MM.1S (cell line): ENCODE measurements around the gene LINC01488.

ENCODE experiments used
- DNase-seq: peaks from one replicate; pipeline ENCODE4 v3.0.0-alpha.2; 2015
- H2AFZ ChIP-seq: fragments of 300-600 bp; sonication (generic); 2 replicates; pipeline ENCODE4 v1.6.0; 2016; ENCODE audit warnings: antibody characterized with exemption, low read length
- H3F3A ChIP-seq: fragments of 300-600 bp; sonication (generic); 2 replicates; pipeline ENCODE4 v1.6.1; 2016; ENCODE audit warnings: mild to moderate bottlenecking, antibody characterized with exemption, low read length, moderate library complexity, mixed read lengths; ENCODE audit not compliant: insufficient read depth
- H3K27ac ChIP-seq: fragments of 300-600 bp; sonication (generic); 2 replicates; pipeline ENCODE4 v1.5.1; 2016; ENCODE audit warnings: mild to moderate bottlenecking, low read length
- H3K27me3 ChIP-seq: fragments of 300-600 bp; sonication (generic); replicated peaks from 2 replicates; pipeline ENCODE4 v1.6.0; 2016; ENCODE audit warnings: low read length; ENCODE audit not compliant: insufficient read depth
- H3K36me3 ChIP-seq: fragments of 300-600 bp; sonication (generic); replicated peaks from 2 replicates; pipeline ENCODE4 v1.6.1; 2016; ENCODE audit warnings: mild to moderate bottlenecking, low read length, mixed read lengths; ENCODE audit not compliant: insufficient read depth
- H3K4me1 ChIP-seq: fragments of 300-600 bp; sonication (generic); 2 replicates; pipeline ENCODE4 v1.6.1; 2016; ENCODE audit warnings: low read length, mixed read lengths
- H3K4me2 ChIP-seq: fragments of 300-600 bp; sonication (generic); 2 replicates; pipeline ENCODE4 v1.6.0; 2016; ENCODE audit warnings: low read depth, low read length
- H3K4me3 ChIP-seq: fragments of 300-600 bp; sonication (generic); 2 replicates; pipeline ENCODE4 v1.5.1; 2016; ENCODE audit warnings: low read length, mixed read lengths
- H3K79me2 ChIP-seq: fragments of 300-600 bp; sonication (generic); 2 replicates; pipeline ENCODE4 v1.6.1; 2016; ENCODE audit warnings: mixed run types, low read length, mixed read lengths
- H3K9ac ChIP-seq: fragments of 300-600 bp; sonication (generic); 2 replicates; pipeline ENCODE4 v1.6.1; 2016; ENCODE audit warnings: low read length, mixed read lengths
- H3K9me2 ChIP-seq: fragments of 300-600 bp; sonication (generic); replicated peaks from 2 replicates; pipeline ENCODE4 v1.6.1; 2016; ENCODE audit warnings: mild to moderate bottlenecking, low read length, mixed read lengths; ENCODE audit not compliant: insufficient read depth
- H3K9me3 ChIP-seq: fragments of 300-600 bp; sonication (generic); replicated peaks from 2 replicates; pipeline ENCODE4 v1.6.1; 2016; ENCODE audit warnings: mild to moderate bottlenecking, low read length, mixed read lengths; ENCODE audit not compliant: insufficient read depth
- H4K20me1 ChIP-seq: fragments of 300-600 bp; sonication (generic); 2 replicates; pipeline ENCODE4 v1.6.1; 2016; ENCODE audit warnings: mild to moderate bottlenecking, low read length, moderate library complexity, mixed read lengths; ENCODE audit not compliant: insufficient read depth
- CTCF ChIP-seq: fragments of 300-600 bp; sonication (generic); IDR thresholded peaks from 2 replicates; pipeline ENCODE4 v1.5.1; 2016; ENCODE audit warnings: antibody characterized with exemption, low read length, mixed read lengths
- EZH2 ChIP-seq: fragments of 300-600 bp; sonication (generic); optimal IDR thresholded peaks from 2 replicates; pipeline ENCODE3; 2017; ENCODE audit warnings: low read depth, mild to moderate bottlenecking, antibody characterized with exemption, low read length, mixed read lengths
- EZH2phosphoT487 ChIP-seq: fragments of 300-600 bp; sonication (generic); IDR thresholded peaks from 2 replicates; pipeline ENCODE4 v1.6.1; 2018; ENCODE audit warnings: antibody characterized with exemption, low read length

Gene LINC01488

GRCh38 chr11:69483170-69483569 lies 1.7 kb downstream of the LINC01488 start:
- H3K4me1 ChIP-seq: no peaks in the 10 kb centered on the region
- H3K27ac ChIP-seq: no peak overlapping the region

DNA sequence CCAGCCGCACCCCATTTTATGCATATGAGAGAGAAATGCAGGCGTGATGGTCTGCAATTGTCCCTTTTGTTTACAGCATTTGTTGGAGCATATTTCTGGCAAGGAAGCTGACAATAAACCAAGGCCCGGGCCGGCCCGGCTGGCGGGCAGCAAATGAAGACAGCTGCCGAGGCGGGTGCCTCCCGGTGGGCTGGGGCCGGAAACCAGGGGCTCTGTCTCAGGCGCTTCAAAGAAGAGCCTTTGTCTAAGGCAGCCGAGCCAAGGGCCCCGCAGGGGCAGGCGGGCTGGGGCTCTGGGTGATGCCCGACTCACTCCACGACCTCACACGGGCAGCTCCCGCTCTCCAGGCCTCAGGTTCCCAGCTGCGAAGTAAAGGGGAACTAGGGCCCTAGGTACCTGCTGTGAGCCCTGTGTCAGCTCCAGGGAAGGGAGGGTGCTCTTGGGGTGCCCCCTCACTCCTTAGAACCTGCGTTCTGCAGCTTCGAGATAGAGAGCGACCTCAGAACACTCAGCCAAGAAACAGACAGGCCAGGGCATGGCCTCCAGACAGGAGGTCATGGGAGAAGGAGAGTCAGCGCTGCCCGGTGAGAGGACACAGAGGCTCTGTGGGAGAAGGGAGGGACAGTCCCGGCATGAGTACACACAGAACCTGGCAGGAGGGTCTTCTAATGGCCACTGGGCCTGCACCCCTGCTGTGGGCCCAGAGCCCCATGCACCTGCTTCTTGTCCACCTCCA lies 2.4 kb downstream of the LINC01488 start:
- TF ChIP-seq EZH2 (no peak), CTCF (no peak), EZH2phosphoT487 (no peak)
- no peak overlapping the region for H2AFZ ChIP-seq
- H3K4me3 ChIP-seq: no peak overlapping the region
- H4K20me1 ChIP-seq: no peaks in the 10 kb centered on the region
- H3F3A ChIP-seq: no peaks in the 10 kb centered on the region
- no peaks in the 10 kb centered on the region for H3K9me2 ChIP-seq
- H3K4me1 ChIP-seq: no peaks in the 10 kb centered on the region
- no peaks in the 10 kb centered on the region for H3K9me3 ChIP-seq
- no peak overlapping the region for H3K9ac ChIP-seq
- no peaks in the 10 kb centered on the region for H3K79me2 ChIP-seq
- H3K36me3 ChIP-seq: no peaks in the 10 kb centered on the region
- DNase-seq: no peak
- H3K27me3 ChIP-seq: peaks cover 96% of the 10 kb centered on the region
- no peak overlapping the region for H3K4me2 ChIP-seq
- no peak overlapping the region for H3K27ac ChIP-seq

More at GRCh38 chr11:69483170-69483569, 1.7 kb downstream of the LINC01488 start:
- Histone ChIP-seq H3F3A (no peaks in the 10 kb centered on the region), H3K27me3 (peaks cover 96% of the 10 kb centered on the region), H3K36me3 (no peaks in the 10 kb centered on the region), H3K9ac (no peak overlapping the region), H3K9me2 (no peaks in the 10 kb centered on the region), H3K4me2 (no peak overlapping the region), H3K4me3 (no peak overlapping the region), H4K20me1 (no peaks in the 10 kb centered on the region), H2AFZ (no peak overlapping the region), H3K9me3 (no peaks in the 10 kb centered on the region), H3K79me2 (no peaks in the 10 kb centered on the region)
- no peak for DNase-seq
- TF ChIP-seq EZH2: no peak
- TF ChIP-seq EZH2phosphoT487: no peak
- TF ChIP-seq CTCF: no peak

- Histone ChIP-seq H3K4me1 (no peaks in the 10 kb centered on the region), H2AFZ (no peak overlapping the region), H3F3A (no peaks in the 10 kb centered on the region), H3K9me3 (no peaks in the 10 kb centered on the region), H4K20me1 (no peaks in the 10 kb centered on the region), H3K9ac (no peak overlapping the region), H3K4me2 (no peak overlapping the region), H3K4me3 (no peak overlapping the region), H3K27ac (no peak overlapping the region), H3K9me2 (no peaks in the 10 kb centered on the region), H3K36me3 (no peaks in the 10 kb centered on the region), H3K79me2 (no peaks in the 10 kb centered on the region), H3K27me3 (peaks cover 98% of the 10 kb centered on the region)
- no peak for DNase-seq
- TF ChIP-seq EZH2 (no peak), CTCF (no peak), EZH2phosphoT487 (no peak)
Measured at GRCh38 chr11:69484427-69485259, 3.2 kb downstream of the LINC01488 start.
